HepG2 (cell line): ENCODE results near the gene BCAR3. TPM values are rescaled to one million over a fixed set of nuclear protein-coding genes. Genes with fewer than 3 reads are reported as not detected.
A peak's percentile ranks its signal among the peaks of the same experiment; 100 is the strongest.

Experiments used
- ATF6 ChIP-seq: sonication (generic); formaldehyde crosslinking; conservative IDR thresholded peaks from 2 replicates; pipeline ENCODE4 v1.4.0; 2020; ENCODE audit warnings: missing genetic modification reagents
- ATM ChIP-seq: fragments of 450-650 bp; IDR thresholded peaks from 2 replicates; pipeline ENCODE4 v1.7.1; 2017; ENCODE audit warnings: mild to moderate bottlenecking, borderline replicate concordance
- BRCA1 ChIP-seq: sonication (generic); formaldehyde crosslinking; IDR thresholded peaks from 2 replicates; pipeline ENCODE4 v1.4.0; 2020; ENCODE audit warnings: missing genetic modification reagents
- ELF1 ChIP-seq: sonication (generic); formaldehyde crosslinking; IDR thresholded peaks from 2 replicates; pipeline ENCODE4 v1.4.0; 2020; ENCODE audit warnings: missing genetic modification reagents
- EZH2 ChIP-seq: conservative IDR thresholded peaks from 2 replicates; pipeline ENCODE4 v1.6.1; 2012; ENCODE audit warnings: mild to moderate bottlenecking, low read depth, low read length, moderate library complexity
- ISL2 ChIP-seq: sonication (generic); formaldehyde crosslinking; IDR thresholded peaks from 2 replicates; pipeline ENCODE4 v1.5.0; 2020; ENCODE audit warnings: missing genetic modification reagents
- KDM4B ChIP-seq: sonication (generic); formaldehyde crosslinking; IDR thresholded peaks from 2 replicates; pipeline ENCODE4 v1.4.0; 2020; ENCODE audit warnings: missing genetic modification reagents
- PAF1 ChIP-seq: IDR thresholded peaks from 2 replicates; pipeline ENCODE4 v1.6.1; 2016; ENCODE audit warnings: missing genetic modification reagents, missing compliant biosample characterization
- PLRG1 ChIP-seq: fragments of 450-650 bp; conservative IDR thresholded peaks from 2 replicates; pipeline ENCODE4 v1.6.1; 2016
- SOX6 ChIP-seq, 2 experiments: fragments of 450-650 bp in 1 of 2; sonication (generic) in 1 of 2; formaldehyde crosslinking in 1 of 2; IDR thresholded peaks; 2 replicates each; pipeline versions ENCODE4 v1.4.0 to v1.6.1; 2017 to 2020; ENCODE audit warnings: antibody characterized with exemption in 1 of 2, mild to moderate bottlenecking in 1 of 2, missing genetic modification reagents in 1 of 2
- TCF7L2 ChIP-seq: IDR thresholded peaks from 2 replicates; pipeline ENCODE4 v1.6.1; 2011; ENCODE audit warnings: mild to moderate bottlenecking, low read depth, low read length, moderate library complexity
- TRAFD1 ChIP-seq: sonication (generic); formaldehyde crosslinking; IDR thresholded peaks from 2 replicates; pipeline ENCODE4 v1.5.1; 2020; ENCODE audit warnings: missing genetic modification reagents, mild to moderate bottlenecking, borderline replicate concordance
- ZFY ChIP-seq: sonication (generic); formaldehyde crosslinking; IDR thresholded peaks from 2 replicates; pipeline ENCODE4 v1.4.0; 2020; ENCODE audit warnings: missing genetic modification reagents
- ZMYM4 ChIP-seq: sonication (generic); formaldehyde crosslinking; IDR thresholded peaks from 2 replicates; pipeline ENCODE4 v1.8.1; 2023; ENCODE audit warnings: mild to moderate bottlenecking, missing genetic modification reagents
- ZNF33B ChIP-seq: sonication (generic); formaldehyde crosslinking; IDR thresholded peaks from 2 replicates; pipeline ENCODE4 v1.5.1; 2020; ENCODE audit warnings: mild to moderate bottlenecking, missing genetic modification reagents
- ZNF543 ChIP-seq: sonication (generic); formaldehyde crosslinking; IDR thresholded peaks from 2 replicates; pipeline ENCODE4 v1.4.0; 2020; ENCODE audit warnings: mild to moderate bottlenecking, missing genetic modification reagents
- ZNF547 ChIP-seq: sonication (generic); formaldehyde crosslinking; IDR thresholded peaks from 2 replicates; pipeline ENCODE4 v1.5.1; 2020; ENCODE audit warnings: mild to moderate bottlenecking, missing genetic modification reagents
- ZNF580 ChIP-seq: IDR thresholded peaks from 2 replicates; pipeline ENCODE4 v1.6.1; 2016; ENCODE audit warnings: low read depth, borderline replicate concordance
- ZNF609 ChIP-seq: sonication (generic); formaldehyde crosslinking; IDR thresholded peaks from 2 replicates; pipeline ENCODE4 v1.4.0; 2020; ENCODE audit warnings: mild to moderate bottlenecking, missing genetic modification reagents, borderline replicate concordance
- ZNF709 ChIP-seq: sonication (generic); formaldehyde crosslinking; IDR thresholded peaks from 2 replicates; pipeline ENCODE4 v1.5.0; 2020; ENCODE audit warnings: mild to moderate bottlenecking, missing genetic modification reagents
- polyA plus RNA-seq, 8 experiments: library from polyadenylated mRNA; depleted of rRNA in 3 of 8; stranded (reverse) in 7 of 8; unstranded in 1 of 8; fragments of >200 nt; fragmentation: Illumina TruSeq in 4 of 8; extraction: Trizol in 4 of 8; gene quantifications; 2 replicates each; pipeline versions ENCODE4 v1.2.1 to v1.2.3, GENCODE V29; 2011 to 2016; ENCODE audit warnings: low read depth in 4 of 8, missing spikeins in 1 of 8, mixed read lengths in 1 of 8; ENCODE audit not compliant: insufficient read depth in 1 of 8
- total RNA-seq, 5 experiments: library from RNA; depleted of rRNA; stranded (reverse); fragments of >200 nt; fragmentation: Illumina TruSeq; extraction: Trizol; gene quantifications; 2 replicates each; pipeline ENCODE4 v1.2.3, GENCODE V29; 2016; ENCODE audit warnings: low read depth in 1 of 5
- TF ChIP-seq, protein P1 (sequence below): sonication (generic); formaldehyde crosslinking; conservative IDR thresholded peaks from 2 replicates; pipeline ENCODE4 v1.8.0; 2022; ENCODE audit warnings: missing genetic modification reagents

BCAR3 gene
- total and polyA plus RNA-seq, 2 of the 13 experiments (the other 11 are each of a cell fraction or from before 2014, with no cell fraction given), result 3.6 to 4.8 TPM

DNA sequence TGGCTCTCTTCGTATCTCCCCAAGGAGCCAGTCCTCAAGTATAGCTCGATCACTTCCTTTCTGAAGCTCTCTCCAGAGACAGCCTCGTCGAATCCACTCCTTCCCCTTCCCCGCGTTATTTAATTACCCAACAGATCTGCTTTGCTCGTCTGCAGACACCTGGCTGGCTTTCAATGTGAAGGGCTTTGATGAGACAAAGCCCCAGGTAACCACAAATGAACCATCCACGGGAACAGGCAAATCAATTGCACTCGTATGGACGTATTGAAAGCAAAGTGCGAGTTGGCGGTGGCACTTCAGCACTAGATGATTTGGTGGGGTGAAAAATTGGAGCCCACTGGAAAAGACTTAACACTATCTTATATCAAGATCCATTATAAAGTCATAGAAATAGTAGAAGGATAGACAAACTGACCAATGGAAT is 364 bp upstream of the BCAR3 start (continued):
- no peak for TF ChIP-seq ZNF709
- TF ChIP-seq ZNF609 (CRISPR knock-in tag), result 0 out of 2 replicates have a peak, but pooled peaks have one; percentile 27
- TF ChIP-seq BRCA1 (CRISPR knock-in tag), result no peak
- no peak for TF ChIP-seq ZNF580 (CRISPR knock-in tag)
- TF ChIP-seq ISL2, result no peak
- no peak for TF ChIP-seq EZH2
- TF ChIP-seq TRAFD1 (CRISPR knock-in tag), result no peak
- no peak for TF ChIP-seq PAF1 (CRISPR knock-in tag)
- no peak for TF ChIP-seq ZNF33B (CRISPR knock-in tag)
- TF ChIP-seq ATF6, result no peak
- peak; percentile 65; the same call in 1 of the 2 replicates for TF ChIP-seq KDM4B (CRISPR knock-in tag)
- TF ChIP-seq ZMYM4, result 0 out of 2 replicates have a peak, but pooled peaks have one; percentile 7
- TF ChIP-seq ZFY (CRISPR knock-in tag), result no peak
- 0 out of 2 replicates have a peak, but pooled peaks have one; percentile 3 for TF ChIP-seq ZNF543 (CRISPR knock-in tag)
- TF ChIP-seq SOX6 (IDR thresholded peaks at IDR 0.05), result no peak
- TF ChIP-seq SOX6 (CRISPR knock-in tag; IDR thresholded peaks at IDR 0.05), result no peak
- no peak for TF ChIP-seq ATM
- TF ChIP-seq ELF1 (CRISPR knock-in tag), result no peak
- TF ChIP-seq, protein P1, sequence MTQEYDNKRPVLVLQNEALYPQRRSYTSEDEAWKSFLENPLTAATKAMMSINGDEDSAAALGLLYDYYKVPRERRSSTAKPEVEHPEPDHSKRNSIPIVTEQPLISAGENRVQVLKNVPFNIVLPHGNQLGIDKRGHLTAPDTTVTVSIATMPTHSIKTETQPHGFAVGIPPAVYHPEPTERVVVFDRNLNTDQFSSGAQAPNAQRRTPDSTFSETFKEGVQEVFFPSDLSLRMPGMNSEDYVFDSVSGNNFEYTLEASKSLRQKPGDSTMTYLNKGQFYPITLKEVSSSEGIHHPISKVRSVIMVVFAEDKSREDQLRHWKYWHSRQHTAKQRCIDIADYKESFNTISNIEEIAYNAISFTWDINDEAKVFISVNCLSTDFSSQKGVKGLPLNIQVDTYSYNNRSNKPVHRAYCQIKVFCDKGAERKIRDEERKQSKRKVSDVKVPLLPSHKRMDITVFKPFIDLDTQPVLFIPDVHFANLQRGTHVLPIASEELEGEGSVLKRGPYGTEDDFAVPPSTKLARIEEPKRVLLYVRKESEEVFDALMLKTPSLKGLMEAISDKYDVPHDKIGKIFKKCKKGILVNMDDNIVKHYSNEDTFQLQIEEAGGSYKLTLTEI (CRISPR knock-in tag), result no peak
- TF ChIP-seq ZNF547 (CRISPR knock-in tag), result no peak; the same call in 1 of the 2 replicates
- TF ChIP-seq TCF7L2, result no peak
- TF ChIP-seq PLRG1, result no peak
